Rectal smooth muscle tissue (tissue), 1 donor: ENCODE results near the gene FSCB.
"Not testable (repeated sequence)": the region's sequence is repeated elsewhere in the genome, so short reads cannot be mapped to it uniquely, and the experiment has no call there.

ENCODE experiments used
- H3K27ac ChIP-seq: one replicate; pipeline ENCODE4 v1.7.0; 2013; ENCODE audit warnings: low read depth, low read length, inconsistent platforms
- H3K27me3 ChIP-seq: one replicate; pipeline ENCODE4 v1.7.0; 2013; ENCODE audit warnings: low read length; ENCODE audit not compliant: control insufficient read depth, insufficient read depth
- H3K36me3 ChIP-seq: one replicate; pipeline ENCODE4 v1.7.0; 2013; ENCODE audit warnings: low read length; ENCODE audit not compliant: control insufficient read depth, insufficient read depth
- H3K4me1 ChIP-seq: one replicate; pipeline ENCODE4 v1.7.0; 2013; ENCODE audit warnings: low read length; ENCODE audit not compliant: control insufficient read depth, insufficient read depth
- H3K4me3 ChIP-seq: one replicate; pipeline ENCODE4 v1.7.0; 2013; ENCODE audit warnings: low read length
- H3K9ac ChIP-seq: one replicate; pipeline ENCODE4 v1.7.0; 2013; ENCODE audit warnings: low read length

FSCB gene, protein sequence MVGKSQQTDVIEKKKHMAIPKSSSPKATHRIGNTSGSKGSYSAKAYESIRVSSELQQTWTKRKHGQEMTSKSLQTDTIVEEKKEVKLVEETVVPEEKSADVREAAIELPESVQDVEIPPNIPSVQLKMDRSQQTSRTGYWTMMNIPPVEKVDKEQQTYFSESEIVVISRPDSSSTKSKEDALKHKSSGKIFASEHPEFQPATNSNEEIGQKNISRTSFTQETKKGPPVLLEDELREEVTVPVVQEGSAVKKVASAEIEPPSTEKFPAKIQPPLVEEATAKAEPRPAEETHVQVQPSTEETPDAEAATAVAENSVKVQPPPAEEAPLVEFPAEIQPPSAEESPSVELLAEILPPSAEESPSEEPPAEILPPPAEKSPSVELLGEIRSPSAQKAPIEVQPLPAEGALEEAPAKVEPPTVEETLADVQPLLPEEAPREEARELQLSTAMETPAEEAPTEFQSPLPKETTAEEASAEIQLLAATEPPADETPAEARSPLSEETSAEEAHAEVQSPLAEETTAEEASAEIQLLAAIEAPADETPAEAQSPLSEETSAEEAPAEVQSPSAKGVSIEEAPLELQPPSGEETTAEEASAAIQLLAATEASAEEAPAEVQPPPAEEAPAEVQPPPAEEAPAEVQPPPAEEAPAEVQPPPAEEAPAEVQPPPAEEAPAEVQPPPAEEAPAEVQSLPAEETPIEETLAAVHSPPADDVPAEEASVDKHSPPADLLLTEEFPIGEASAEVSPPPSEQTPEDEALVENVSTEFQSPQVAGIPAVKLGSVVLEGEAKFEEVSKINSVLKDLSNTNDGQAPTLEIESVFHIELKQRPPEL

DNA sequence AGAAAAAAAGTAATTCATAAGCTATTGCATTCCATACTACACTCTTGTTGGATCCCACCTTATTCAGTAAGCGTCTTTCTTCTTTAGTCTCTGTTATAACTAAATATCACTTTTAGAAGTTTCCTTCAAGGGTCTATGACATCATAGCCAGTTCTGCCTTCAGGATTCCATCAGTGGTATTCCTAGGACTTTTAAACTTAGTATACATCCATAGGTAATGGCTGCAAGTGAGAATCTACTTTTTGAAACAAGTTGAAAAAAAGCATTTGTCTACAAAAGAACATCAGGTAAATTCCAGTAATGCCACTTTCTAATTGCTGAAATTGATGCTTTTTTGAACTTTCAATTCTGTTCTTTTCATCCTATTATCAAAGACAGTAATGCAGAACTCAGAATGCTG, at the start of gene FSCB:
TSS of gene FSCB (minus strand) at position 101 of the 400 bp plus-strand sequence. CDS start 296 bp downstream, outside the sequence.
- H3K4me3 ChIP-seq: no peak within 1 kb of the TSS
- H3K36me3 ChIP-seq: no peaks in the 10 kb centered on the region
- no peak within 1 kb of the TSS for H3K27ac ChIP-seq
- H3K9ac ChIP-seq: no peak within 1 kb of the TSS
- no peaks in the 10 kb centered on the region for H3K27me3 ChIP-seq
- H3K4me1 ChIP-seq: no peaks in the 10 kb centered on the region

DNA sequence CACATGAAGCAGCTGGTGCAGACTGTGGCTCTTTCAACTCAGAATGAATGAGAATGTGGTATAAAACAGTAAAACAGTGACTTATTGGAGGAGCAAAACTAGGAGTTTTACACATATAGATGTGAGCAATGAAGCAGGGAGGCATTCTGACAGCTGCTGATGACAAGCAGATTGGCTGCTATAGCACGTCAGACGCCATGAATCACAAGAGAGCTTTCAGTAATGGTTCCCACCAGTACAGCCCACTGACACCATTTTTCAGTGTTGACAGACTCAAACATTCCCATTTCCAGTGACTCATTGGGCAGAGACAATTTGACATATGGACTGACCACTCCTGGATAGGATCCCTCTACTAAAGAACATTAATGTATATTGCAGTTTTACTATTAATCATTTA, 24.6 kb upstream of the FSCB start:
- Histone ChIP-seq H3K27ac (no peak overlapping the region), H3K9ac (no peak overlapping the region), H3K36me3 (no peaks in the 10 kb centered on the region), H3K4me1 (no peaks in the 10 kb centered on the region), H3K4me3 (no peak overlapping the region), H3K27me3 (no peaks in the 10 kb centered on the region)

DNA sequence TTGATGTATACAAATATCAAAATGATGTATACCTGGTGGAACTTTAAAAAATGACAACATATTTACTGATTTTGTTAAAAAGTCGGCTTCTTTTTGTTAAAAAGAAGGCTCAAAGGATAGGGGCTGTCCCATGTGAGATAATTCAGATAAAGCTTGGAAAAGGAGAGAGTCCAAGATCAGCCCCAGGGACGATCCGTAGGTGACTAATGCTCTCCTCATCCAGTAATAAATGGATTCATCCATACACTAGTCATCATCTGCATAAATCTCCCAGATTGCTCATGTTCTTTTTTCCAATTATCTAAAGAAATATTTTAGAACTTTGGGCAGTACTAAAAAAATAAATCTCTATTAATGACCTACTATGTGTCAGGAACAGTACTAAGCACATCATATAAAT, 23.4 kb upstream of the FSCB start:
- no peak overlapping the region for H3K27ac ChIP-seq
- H3K4me3 ChIP-seq: no peak overlapping the region
- no peaks in the 10 kb centered on the region for H3K27me3 ChIP-seq
- H3K36me3 ChIP-seq: no peaks in the 10 kb centered on the region
- no peaks in the 10 kb centered on the region for H3K4me1 ChIP-seq
- H3K9ac ChIP-seq: no peak overlapping the region

DNA sequence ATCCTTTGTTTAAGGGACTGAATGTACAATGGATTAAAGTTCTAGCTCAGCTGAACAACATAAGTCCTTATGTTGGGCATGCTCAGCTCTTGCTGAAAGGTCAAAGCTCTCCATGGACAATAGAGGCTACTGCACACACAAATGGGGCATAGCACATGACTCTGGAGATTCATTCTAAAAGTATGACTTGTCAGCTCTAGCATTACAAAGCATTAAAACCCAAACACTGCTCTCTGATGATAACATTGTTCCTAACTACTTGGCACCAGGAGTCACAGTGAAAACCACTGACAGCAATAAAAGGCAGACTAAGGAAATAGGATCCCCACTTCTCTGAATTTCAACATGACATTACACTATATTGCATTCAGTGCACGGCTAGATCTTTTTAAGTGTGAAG, 21.9 kb upstream of the FSCB start:
- Histone ChIP-seq H3K4me3 (no peak overlapping the region), H3K4me1 (no peaks in the 10 kb centered on the region), H3K36me3 (no peaks in the 10 kb centered on the region), H3K27me3 (no peaks in the 10 kb centered on the region), H3K27ac (no peak overlapping the region), H3K9ac (no peak overlapping the region)

DNA sequence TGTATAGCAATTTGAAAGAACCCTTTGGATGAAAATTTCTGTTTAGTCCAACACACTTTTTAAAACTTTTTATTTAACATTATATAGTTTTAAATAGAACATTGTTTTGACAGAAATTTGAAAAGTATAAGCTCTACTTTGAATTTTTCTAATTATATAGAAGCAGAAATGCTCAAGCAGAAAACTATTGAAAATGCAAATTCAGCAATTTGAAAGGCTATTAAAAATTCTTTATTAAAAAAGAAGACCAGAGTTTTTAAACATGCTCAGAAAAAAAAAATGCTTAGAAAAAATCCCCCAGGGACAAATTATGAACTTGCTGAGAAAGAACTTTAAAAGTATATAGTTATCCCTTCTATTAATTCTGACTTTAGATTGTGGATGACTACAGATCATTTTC, 21.1 kb upstream of the FSCB start:
- no peak overlapping the region for H3K27ac ChIP-seq
- no peak overlapping the region for H3K4me3 ChIP-seq
- H3K9ac ChIP-seq: no peak overlapping the region
- no peaks in the 10 kb centered on the region for H3K27me3 ChIP-seq
- H3K36me3 ChIP-seq: no peaks in the 10 kb centered on the region
- H3K4me1 ChIP-seq: no peaks in the 10 kb centered on the region

DNA sequence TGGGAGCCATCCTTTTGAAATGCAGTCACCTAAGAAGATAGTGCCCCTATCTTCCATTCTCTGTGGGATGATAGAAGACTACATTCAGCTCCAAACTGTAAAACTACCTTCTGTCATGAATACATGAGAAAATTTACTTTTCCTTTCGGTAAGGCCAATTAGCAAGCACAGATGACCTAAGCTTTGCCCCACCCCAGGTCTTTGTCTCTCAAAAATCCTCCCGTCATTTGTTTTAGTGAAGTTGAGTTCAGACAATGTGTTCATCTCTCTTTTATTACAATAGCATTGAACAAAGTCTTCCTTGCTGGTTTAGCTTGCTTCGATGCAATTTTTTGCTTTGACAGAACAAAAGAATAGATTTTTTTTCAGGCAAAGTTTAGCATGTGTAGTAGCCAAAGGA, 18.2 kb upstream of the FSCB start:
- Histone ChIP-seq H3K27me3 (no peaks in the 10 kb centered on the region), H3K4me1 (no peaks in the 10 kb centered on the region), H3K9ac (no peak overlapping the region), H3K4me3 (no peak overlapping the region), H3K36me3 (no peaks in the 10 kb centered on the region), H3K27ac (no peak overlapping the region)

DNA sequence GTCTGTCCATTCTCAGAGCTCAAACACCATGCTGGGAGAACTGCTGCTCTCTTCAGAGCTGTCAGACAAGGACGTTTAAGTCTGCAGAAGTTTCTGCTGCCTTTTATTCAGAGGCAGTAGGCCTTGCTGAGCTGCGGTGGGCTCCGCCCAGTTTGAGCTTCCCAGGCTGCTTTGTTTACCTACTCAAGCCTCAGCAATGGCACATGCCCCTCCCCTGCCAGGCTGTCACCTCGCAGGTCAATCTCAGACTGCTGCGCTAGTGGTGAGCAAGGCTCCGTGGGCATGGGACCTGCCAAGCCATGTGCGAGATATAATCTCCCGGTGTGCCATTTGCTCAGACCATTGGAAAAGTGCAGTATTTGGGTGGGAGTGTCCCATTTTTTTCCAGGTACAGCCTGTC, 8.6 kb upstream of the FSCB start:
- not testable (repeated sequence) for H3K9ac ChIP-seq, H3K4me1 ChIP-seq, H3K36me3 ChIP-seq, H3K4me3 ChIP-seq, H3K27me3 ChIP-seq, H3K27ac ChIP-seq

DNA sequence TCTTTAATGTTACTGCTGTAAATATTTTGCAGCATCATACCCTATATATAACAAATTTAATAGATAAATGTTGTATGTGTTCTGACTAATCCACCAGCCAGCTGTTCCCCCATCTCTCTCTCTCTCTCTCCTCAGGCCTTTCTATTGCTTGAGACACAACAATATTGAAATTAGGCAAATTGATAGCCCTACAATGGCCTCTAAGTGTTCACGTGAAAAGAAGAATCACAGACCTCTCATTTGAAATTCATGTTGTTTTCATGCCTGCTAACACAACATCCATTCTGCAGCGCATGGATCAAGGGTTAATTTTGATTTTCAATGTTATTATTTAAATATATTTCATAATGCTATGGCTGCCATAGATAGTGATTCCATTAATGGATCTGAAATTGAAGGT, 1.8 kb upstream of the FSCB start:
- H3K27me3 ChIP-seq: no peaks in the 10 kb centered on the region

DNA sequence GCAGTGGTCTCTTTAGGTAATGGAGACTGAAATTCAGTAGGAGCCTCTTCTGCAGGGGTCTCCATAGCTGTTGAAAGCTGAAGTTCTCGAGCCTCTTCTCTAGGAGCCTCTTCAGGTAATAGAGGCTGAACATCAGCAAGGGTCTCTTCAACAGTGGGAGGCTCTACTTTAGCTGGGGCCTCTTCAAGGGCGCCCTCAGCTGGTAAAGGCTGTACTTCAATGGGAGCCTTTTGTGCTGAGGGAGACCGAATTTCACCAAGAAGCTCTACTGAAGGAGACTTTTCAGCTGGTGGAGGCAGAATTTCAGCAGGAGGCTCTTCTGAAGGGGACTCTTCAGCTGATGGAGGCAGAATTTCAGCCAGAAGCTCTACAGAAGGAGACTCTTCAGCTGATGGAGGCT, 1.5 kb downstream of the FSCB start:
- Histone ChIP-seq H3K27ac (no peak overlapping the region), H3K4me3 (no peak overlapping the region), H3K9ac (no peak overlapping the region), H3K4me1 (no peaks in the 10 kb centered on the region), H3K36me3 (no peaks in the 10 kb centered on the region), H3K27me3 (no peaks in the 10 kb centered on the region)

More for the DNA sequence above, 1.8 kb upstream of the FSCB start:
- Histone ChIP-seq H3K27ac (no peak overlapping the region), H3K9ac (no peak overlapping the region), H3K4me3 (no peak overlapping the region), H3K4me1 (no peaks in the 10 kb centered on the region), H3K36me3 (no peaks in the 10 kb centered on the region)

DNA sequence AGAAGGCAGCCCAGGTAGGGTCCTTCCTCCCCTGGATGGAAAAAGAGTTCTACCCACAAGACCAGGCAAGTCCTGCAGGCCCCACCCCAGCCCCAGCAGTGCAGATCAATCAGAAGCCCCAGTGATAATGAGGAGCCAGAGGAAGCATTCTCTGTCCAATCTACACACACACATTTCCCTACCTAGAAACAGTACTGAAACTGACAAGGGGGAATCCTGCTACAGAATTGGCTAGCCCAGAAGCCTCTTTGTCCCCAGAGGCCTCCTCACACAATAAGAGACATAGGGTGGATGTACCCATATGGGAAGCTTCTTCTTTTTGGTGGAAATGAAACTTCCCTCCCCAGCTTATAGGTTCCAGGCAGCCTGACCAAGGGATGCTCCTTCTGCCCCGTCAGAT, 9.9 kb downstream of the FSCB start:
- Histone ChIP-seq H3K36me3 (no peaks in the 10 kb centered on the region), H3K4me3 (no peak overlapping the region), H3K27me3 (no peaks in the 10 kb centered on the region), H3K9ac (no peak overlapping the region), H3K4me1 (no peaks in the 10 kb centered on the region), H3K27ac (no peak overlapping the region)

DNA sequence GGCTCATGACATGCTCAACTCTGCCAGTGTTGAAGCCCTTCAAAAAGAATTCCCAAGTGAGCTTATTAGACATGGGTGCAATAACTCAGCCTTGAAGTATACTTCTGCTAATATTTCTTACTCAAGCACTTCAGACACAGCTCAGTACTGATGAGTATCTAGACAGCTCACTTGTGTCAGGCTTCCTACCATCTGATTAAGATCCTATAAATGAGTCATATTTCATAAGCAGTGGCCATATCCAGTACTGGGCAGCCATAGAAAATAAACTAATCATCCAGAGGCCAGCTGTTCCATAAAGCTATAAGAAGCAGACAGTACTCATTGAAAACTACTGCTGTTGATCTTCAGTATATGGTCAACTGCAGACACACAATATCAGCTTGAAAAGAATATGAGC, 12.9 kb downstream of the FSCB start:
- H3K9ac ChIP-seq: no peak overlapping the region
- H3K27me3 ChIP-seq: no peaks in the 10 kb centered on the region
- H3K36me3 ChIP-seq: no peaks in the 10 kb centered on the region
- no peak overlapping the region for H3K27ac ChIP-seq
- H3K4me1 ChIP-seq: no peaks in the 10 kb centered on the region
- H3K4me3 ChIP-seq: no peak overlapping the region

DNA sequence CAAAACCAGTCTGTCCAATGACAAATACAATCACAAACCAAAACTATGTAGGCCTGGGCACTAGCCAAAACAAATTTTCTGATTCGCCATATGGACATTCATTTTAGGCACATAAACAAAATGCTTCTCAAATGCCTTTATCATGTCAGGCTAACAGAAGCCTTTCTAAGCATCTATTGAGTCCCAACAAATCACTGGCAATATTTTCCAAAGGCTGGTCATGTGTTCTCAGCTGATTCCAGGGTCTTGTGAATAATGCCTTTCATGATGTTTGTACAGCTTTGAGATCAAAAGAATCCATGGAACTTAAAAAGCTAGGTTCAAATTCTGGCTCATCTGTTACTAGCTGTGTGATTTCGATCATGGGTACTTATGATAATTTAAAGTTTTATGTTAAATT, 16.1 kb downstream of the FSCB start:
- H3K36me3 ChIP-seq: no peaks in the 10 kb centered on the region
- no peak overlapping the region for H3K27ac ChIP-seq
- no peak overlapping the region for H3K4me3 ChIP-seq
- H3K9ac ChIP-seq: no peak overlapping the region
- H3K4me1 ChIP-seq: no peaks in the 10 kb centered on the region
- no peaks in the 10 kb centered on the region for H3K27me3 ChIP-seq

DNA sequence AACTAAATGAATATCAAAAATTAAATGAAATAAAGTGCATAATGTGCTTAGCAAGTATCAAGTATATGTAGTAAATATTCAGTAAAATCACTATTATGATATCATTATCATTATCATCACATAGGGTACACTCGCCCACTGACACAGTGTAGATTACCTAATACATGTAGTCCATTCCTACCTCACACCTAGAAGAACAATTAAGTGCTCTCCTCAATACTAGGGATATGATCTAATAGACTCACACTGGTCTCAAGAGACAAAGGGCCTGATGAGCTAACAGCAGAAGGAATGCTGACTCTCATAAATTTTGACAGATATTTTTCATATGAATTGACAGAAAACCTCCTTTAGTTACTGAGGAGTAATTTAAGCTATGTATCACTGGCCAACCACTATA, 29.1 kb downstream of the FSCB start:
- no peak overlapping the region for H3K4me3 ChIP-seq
- H3K4me1 ChIP-seq: no peaks in the 10 kb centered on the region
- H3K36me3 ChIP-seq: no peaks in the 10 kb centered on the region
- no peak overlapping the region for H3K9ac ChIP-seq
- H3K27me3 ChIP-seq: no peaks in the 10 kb centered on the region
- H3K27ac ChIP-seq: no peak overlapping the region
